SK-N-SH treated with all-trans-retinoic acid at 6 μM for 48 hours (cell line): ENCODE measurements around the gene ACO2.

Experiments used
- ATAC-seq: fragments of 200-7000 bp; cut with Tn5 transposase; 3 replicates; pipeline ENCODE4 v1.9.1; 2020; ENCODE audit warnings: mild to moderate bottlenecking, moderate library complexity
- CREB5 ChIP-seq: fragments of 250-450 bp; sonication (Bioruptor Pico); IDR thresholded peaks from 2 replicates; pipeline ENCODE4 v1.5.1; 2020; ENCODE audit warnings: low read depth, mild to moderate bottlenecking, moderate library complexity
- CSDC2 ChIP-seq: fragments of 250-450 bp; sonication (Bioruptor Pico); IDR thresholded peaks from 2 replicates; pipeline ENCODE4 v1.5.0; 2020; ENCODE audit warnings: mild to moderate bottlenecking, moderate library complexity
- ESRRG ChIP-seq: fragments of 250-450 bp; sonication (Bioruptor Pico); IDR thresholded peaks from 2 replicates; pipeline ENCODE4 v1.6.1; 2021; ENCODE audit warnings: mild to moderate bottlenecking
- GLIS3 ChIP-seq: fragments of 250-450 bp; sonication (Bioruptor Pico); IDR thresholded peaks from 2 replicates; pipeline ENCODE4 v1.5.0; 2020; ENCODE audit warnings: mild to moderate bottlenecking, moderate library complexity
- ISL1 ChIP-seq: fragments of 250-450 bp; sonication (Bioruptor Pico); IDR thresholded peaks from 2 replicates; pipeline ENCODE4 v2.1.2; 2022; ENCODE audit warnings: mild to moderate bottlenecking, moderate library complexity
- OSR1 ChIP-seq: fragments of 250-450 bp; sonication (Bioruptor Pico); IDR thresholded peaks from 2 replicates; pipeline ENCODE4 v1.8.0; 2022; ENCODE audit warnings: moderate library complexity, mild to moderate bottlenecking, inconsistent platforms
- PPARA ChIP-seq: fragments of 250-450 bp; sonication (Bioruptor Pico); IDR thresholded peaks from 2 replicates; pipeline ENCODE4 v1.5.0; 2020; ENCODE audit warnings: mild to moderate bottlenecking, borderline replicate concordance
- RARB ChIP-seq: fragments of 250-450 bp; sonication (Bioruptor Pico); IDR thresholded peaks from 2 replicates; pipeline ENCODE4 v1.8.0; 2021; ENCODE audit warnings: mild to moderate bottlenecking, moderate library complexity
- SNAI2 ChIP-seq: fragments of 250-450 bp; sonication (Bioruptor Pico); IDR thresholded peaks from 2 replicates; pipeline ENCODE4 v1.5.0; 2020; ENCODE audit warnings: mild to moderate bottlenecking, moderate library complexity
- TOX ChIP-seq: fragments of 250-450 bp; sonication (Bioruptor Pico); IDR thresholded peaks from 2 replicates; pipeline ENCODE4 v1.8.0; 2021; ENCODE audit warnings: mild to moderate bottlenecking, moderate library complexity, borderline replicate concordance
- ZC3H10 ChIP-seq: fragments of 250-450 bp; sonication (Bioruptor Pico); IDR thresholded peaks from 2 replicates; pipeline ENCODE4 v1.5.1; 2021; ENCODE audit warnings: mild to moderate bottlenecking, moderate library complexity
- ZFP3 ChIP-seq: fragments of 250-450 bp; sonication (Bioruptor Pico); IDR thresholded peaks from 2 replicates; pipeline ENCODE4 v1.5.0; 2020; ENCODE audit warnings: mild to moderate bottlenecking, moderate library complexity
- ZFP30 ChIP-seq: fragments of 450-650 bp; formaldehyde crosslinking; IDR thresholded peaks from 2 replicates; pipeline ENCODE4 v1.5.0; 2022; ENCODE audit warnings: mild to moderate bottlenecking, moderate library complexity
- ZNF565 ChIP-seq: fragments of 450-650 bp; formaldehyde crosslinking; conservative IDR thresholded peaks from 2 replicates; pipeline ENCODE4 v1.5.0; 2020; ENCODE audit warnings: low read depth, mild to moderate bottlenecking, moderate library complexity
- ZNF70 ChIP-seq: fragments of 450-650 bp; formaldehyde crosslinking; IDR thresholded peaks from 2 replicates; pipeline ENCODE4 v1.5.0; 2020; ENCODE audit warnings: mild to moderate bottlenecking, moderate library complexity
- ZNF8 ChIP-seq: fragments of 450-650 bp; formaldehyde crosslinking; IDR thresholded peaks from 2 replicates; pipeline ENCODE4 v1.5.0; 2020; ENCODE audit warnings: mild to moderate bottlenecking, moderate library complexity
- TF ChIP-seq, protein P1 (sequence below): fragments of 250-450 bp; sonication (Bioruptor Pico); IDR thresholded peaks from 2 replicates; pipeline ENCODE4 v1.8.0; 2021; ENCODE audit warnings: low read depth, mild to moderate bottlenecking, moderate library complexity, borderline replicate concordance
- TF ChIP-seq, protein P2 (sequence below): fragments of 250-450 bp; sonication (Bioruptor Pico); IDR thresholded peaks from 2 replicates; pipeline ENCODE4 v1.5.0; 2020; ENCODE audit warnings: mild to moderate bottlenecking, moderate library complexity
- TF ChIP-seq, protein P3 (sequence below): fragments of 250-450 bp; sonication (Bioruptor Pico); IDR thresholded peaks from 2 replicates; pipeline ENCODE4 v1.8.0; 2020; ENCODE audit warnings: mild to moderate bottlenecking, moderate library complexity, borderline replicate concordance
- TF ChIP-seq, protein P4 (sequence below): fragments of 250-450 bp; sonication (Bioruptor Pico); IDR thresholded peaks from 2 replicates; pipeline ENCODE4 v1.5.1; 2021; ENCODE audit warnings: mild to moderate bottlenecking, moderate library complexity

The ACO2 gene

GRCh38 chr22:41538583-41538982 lies 69.7 kb downstream of the ACO2 start:
- no peak for ATAC-seq
- TF ChIP-seq, protein P1, sequence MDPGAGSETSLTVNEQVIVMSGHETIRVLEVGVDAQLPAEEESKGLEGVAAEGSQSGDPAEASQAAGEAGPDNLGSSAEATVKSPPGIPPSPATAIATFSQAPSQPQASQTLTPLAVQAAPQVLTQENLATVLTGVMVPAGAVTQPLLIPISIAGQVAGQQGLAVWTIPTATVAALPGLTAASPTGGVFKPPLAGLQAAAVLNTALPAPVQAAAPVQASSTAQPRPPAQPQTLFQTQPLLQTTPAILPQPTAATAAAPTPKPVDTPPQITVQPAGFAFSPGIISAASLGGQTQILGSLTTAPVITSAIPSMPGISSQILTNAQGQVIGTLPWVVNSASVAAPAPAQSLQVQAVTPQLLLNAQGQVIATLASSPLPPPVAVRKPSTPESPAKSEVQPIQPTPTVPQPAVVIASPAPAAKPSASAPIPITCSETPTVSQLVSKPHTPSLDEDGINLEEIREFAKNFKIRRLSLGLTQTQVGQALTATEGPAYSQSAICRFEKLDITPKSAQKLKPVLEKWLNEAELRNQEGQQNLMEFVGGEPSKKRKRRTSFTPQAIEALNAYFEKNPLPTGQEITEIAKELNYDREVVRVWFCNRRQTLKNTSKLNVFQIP (CRISPR knock-in tag) = no peak
- TF ChIP-seq ZNF8 (CRISPR knock-in tag) (no peak), ZNF70 (no peak), PPARA (CRISPR knock-in tag) (no peak), CSDC2 (CRISPR knock-in tag) (no peak), ISL1 (CRISPR knock-in tag) (no peak), ZNF565 (CRISPR knock-in tag) (no peak), GLIS3 (CRISPR knock-in tag) (no peak), SNAI2 (CRISPR knock-in tag) (no peak)
- TF ChIP-seq, all 23 proteins: peak for 0

DNA sequence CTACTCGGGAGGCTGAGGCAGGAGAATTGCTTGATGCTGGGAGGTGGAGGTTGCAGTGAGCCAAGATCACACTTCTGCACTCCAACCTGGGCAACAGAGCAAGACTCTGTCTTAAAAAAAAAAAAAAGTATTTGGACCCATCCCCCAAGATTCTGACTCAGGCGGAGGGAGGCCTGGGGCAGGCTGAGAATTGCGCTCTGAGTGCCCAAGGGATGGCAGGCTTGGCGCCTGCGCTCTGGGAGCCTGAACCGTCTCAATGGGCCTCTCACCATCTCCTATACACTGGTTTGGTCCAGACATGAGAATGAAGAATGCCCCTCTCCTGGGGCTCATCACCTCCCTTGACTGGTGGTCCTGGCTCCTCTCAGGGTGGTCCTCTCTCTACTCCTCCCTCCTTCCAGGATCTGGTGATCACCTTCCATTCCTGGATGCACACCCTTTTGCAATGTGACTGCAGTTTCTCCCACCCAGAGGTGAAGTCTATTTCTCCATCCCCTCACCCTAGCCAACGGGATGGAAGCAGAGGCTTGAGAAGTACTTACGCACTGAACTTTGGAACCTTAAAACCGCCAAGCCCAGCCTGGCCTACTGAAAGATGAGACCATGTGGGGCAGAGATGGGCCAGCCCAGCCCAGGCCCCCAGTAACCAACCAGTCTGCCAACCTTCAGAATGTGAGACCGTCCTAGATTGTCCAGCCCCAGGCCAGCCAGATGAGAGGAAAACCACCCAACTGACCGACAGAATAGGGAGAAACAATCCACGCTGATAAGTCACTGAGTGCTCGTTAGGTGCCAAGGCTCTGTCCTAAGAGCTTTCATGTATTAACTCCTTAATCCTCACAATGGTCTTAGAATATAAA lies 70.5 kb downstream of the ACO2 start:
- no peak for ATAC-seq
- TF ChIP-seq, protein P1 (CRISPR knock-in tag) = no peak
- TF ChIP-seq OSR1 (CRISPR knock-in tag) (no peak), ZFP30 (CRISPR knock-in tag) (no peak), ESRRG (CRISPR knock-in tag) (no peak), RARB (CRISPR knock-in tag) (no peak), ZFP3 (CRISPR knock-in tag) (no peak), ISL1 (CRISPR knock-in tag) (no peak)
- TF ChIP-seq, protein P2, sequence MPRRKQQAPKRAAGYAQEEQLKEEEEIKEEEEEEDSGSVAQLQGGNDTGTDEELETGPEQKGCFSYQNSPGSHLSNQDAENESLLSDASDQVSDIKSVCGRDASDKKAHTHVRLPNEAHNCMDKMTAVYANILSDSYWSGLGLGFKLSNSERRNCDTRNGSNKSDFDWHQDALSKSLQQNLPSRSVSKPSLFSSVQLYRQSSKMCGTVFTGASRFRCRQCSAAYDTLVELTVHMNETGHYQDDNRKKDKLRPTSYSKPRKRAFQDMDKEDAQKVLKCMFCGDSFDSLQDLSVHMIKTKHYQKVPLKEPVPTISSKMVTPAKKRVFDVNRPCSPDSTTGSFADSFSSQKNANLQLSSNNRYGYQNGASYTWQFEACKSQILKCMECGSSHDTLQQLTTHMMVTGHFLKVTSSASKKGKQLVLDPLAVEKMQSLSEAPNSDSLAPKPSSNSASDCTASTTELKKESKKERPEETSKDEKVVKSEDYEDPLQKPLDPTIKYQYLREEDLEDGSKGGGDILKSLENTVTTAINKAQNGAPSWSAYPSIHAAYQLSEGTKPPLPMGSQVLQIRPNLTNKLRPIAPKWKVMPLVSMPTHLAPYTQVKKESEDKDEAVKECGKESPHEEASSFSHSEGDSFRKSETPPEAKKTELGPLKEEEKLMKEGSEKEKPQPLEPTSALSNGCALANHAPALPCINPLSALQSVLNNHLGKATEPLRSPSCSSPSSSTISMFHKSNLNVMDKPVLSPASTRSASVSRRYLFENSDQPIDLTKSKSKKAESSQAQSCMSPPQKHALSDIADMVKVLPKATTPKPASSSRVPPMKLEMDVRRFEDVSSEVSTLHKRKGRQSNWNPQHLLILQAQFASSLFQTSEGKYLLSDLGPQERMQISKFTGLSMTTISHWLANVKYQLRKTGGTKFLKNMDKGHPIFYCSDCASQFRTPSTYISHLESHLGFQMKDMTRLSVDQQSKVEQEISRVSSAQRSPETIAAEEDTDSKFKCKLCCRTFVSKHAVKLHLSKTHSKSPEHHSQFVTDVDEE (CRISPR knock-in tag) = no peak
- TF ChIP-seq, protein P3, sequence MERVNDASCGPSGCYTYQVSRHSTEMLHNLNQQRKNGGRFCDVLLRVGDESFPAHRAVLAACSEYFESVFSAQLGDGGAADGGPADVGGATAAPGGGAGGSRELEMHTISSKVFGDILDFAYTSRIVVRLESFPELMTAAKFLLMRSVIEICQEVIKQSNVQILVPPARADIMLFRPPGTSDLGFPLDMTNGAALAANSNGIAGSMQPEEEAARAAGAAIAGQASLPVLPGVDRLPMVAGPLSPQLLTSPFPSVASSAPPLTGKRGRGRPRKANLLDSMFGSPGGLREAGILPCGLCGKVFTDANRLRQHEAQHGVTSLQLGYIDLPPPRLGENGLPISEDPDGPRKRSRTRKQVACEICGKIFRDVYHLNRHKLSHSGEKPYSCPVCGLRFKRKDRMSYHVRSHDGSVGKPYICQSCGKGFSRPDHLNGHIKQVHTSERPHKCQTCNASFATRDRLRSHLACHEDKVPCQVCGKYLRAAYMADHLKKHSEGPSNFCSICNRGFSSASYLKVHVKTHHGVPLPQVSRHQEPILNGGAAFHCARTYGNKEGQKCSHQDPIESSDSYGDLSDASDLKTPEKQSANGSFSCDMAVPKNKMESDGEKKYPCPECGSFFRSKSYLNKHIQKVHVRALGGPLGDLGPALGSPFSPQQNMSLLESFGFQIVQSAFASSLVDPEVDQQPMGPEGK (CRISPR knock-in tag) = no peak

DNA sequence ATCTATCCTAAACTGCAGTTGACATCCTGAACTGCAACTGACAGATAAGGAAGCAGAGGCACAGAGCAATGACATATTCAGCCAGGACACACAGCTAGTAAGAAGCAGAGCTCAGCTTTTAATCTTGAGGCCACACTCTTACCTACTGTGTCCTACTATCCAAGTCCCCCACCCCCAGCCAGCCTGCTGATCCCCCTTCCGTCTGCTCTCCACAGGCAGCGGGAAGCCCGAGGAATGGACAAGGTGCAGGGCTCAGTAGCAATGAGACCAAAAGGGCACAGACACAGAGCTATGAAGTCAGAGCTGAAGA lies 71.0 kb downstream of the ACO2 start:
- ATAC-seq = no peak
- TF ChIP-seq TOX (CRISPR knock-in tag) (no peak), CREB5 (CRISPR knock-in tag) (no peak), OSR1 (CRISPR knock-in tag) (no peak), ZC3H10 (CRISPR knock-in tag) (no peak), PPARA (CRISPR knock-in tag) (no peak), ZNF565 (CRISPR knock-in tag) (no peak), CSDC2 (CRISPR knock-in tag) (no peak), ZFP3 (CRISPR knock-in tag) (no peak), GLIS3 (CRISPR knock-in tag) (no peak)
- TF ChIP-seq, protein P3 (CRISPR knock-in tag) = no peak
- TF ChIP-seq, protein P2 (CRISPR knock-in tag) = no peak
- TF ChIP-seq, protein P4, sequence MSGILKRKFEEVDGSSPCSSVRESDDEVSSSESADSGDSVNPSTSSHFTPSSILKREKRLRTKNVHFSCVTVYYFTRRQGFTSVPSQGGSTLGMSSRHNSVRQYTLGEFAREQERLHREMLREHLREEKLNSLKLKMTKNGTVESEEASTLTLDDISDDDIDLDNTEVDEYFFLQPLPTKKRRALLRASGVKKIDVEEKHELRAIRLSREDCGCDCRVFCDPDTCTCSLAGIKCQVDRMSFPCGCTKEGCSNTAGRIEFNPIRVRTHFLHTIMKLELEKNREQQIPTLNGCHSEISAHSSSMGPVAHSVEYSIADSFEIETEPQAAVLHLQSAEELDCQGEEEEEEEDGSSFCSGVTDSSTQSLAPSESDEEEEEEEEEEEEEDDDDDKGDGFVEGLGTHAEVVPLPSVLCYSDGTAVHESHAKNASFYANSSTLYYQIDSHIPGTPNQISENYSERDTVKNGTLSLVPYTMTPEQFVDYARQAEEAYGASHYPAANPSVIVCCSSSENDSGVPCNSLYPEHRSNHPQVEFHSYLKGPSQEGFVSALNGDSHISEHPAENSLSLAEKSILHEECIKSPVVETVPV (CRISPR knock-in tag) = no peak
